Kidney epithelial cell (primary cell): ENCODE measurements around the gene MTR. TPM values are rescaled to one million over a fixed set of nuclear protein-coding genes. Genes with fewer than 3 reads are reported as not detected.

ENCODE experiments used
- DNase-seq: peaks from one replicate; pipeline ENCODE4 v3.0.0-alpha.2; 2010; ENCODE audit warnings: low read depth
- H3K27me3 ChIP-seq: 2 replicates; pipeline ENCODE4 v1.6.0; 2011; ENCODE audit warnings: low read length; ENCODE audit not compliant: control insufficient read depth, insufficient read depth
- H3K36me3 ChIP-seq: 2 replicates; pipeline ENCODE4 v1.5.1; 2011; ENCODE audit warnings: low read length; ENCODE audit not compliant: control insufficient read depth, insufficient read depth
- H3K4me3 ChIP-seq: 2 replicates; pipeline ENCODE4 v1.5.1; 2011; ENCODE audit warnings: low read depth, mild to moderate bottlenecking, control low read depth, low read length
- total RNA-seq: library from RNA; depleted of rRNA; stranded (reverse); fragments of >200 nt; gene quantifications from 2 replicates; pipeline ENCODE4 v1.2.3, GENCODE V29; 2015
- TF ChIP-seq, protein P1 (sequence below): IDR thresholded peaks from 2 replicates; pipeline ENCODE4 v1.5.1; 2011; ENCODE audit warnings: mild to moderate bottlenecking, moderate library complexity, low read length, control low read depth, inconsistent platforms; ENCODE audit not compliant: insufficient read depth, poor library complexity, severe bottlenecking

Gene MTR
- 21.8 and 23.3 TPM in 2 replicates for total RNA-seq

DNA sequence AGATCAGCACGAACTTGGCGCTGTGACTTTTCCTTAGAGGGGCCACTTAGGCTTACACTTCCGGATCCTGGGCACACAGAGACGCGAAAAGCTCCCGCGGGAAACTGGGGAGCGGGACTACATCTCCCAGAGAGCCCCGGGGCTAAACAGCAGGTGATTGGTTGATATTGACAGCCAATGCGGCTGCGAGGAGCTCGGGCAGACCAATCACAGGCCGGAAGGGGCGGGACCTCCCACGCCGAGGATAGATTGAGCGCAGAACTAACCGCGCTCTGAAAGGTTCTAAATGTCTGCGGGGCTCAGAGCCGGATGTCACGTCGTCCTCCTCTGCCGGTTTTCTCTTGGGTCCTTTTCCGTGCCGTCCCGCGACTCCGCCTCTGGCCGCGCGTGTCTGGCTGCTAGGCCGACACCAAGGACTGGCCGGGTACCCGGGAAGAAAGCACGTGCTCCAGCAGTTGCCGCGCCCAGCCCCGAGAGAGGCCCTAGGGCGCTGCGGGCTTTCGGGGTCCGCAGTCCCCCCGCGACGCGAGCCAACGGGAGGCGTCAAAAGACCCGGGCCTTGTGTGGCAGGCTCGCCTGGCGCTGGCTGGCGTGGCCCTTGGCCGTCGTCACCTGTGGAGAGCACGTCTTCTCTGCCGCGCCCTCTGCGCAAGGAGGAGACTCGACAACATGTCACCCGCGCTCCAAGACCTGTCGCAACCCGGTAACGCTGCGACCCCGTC is at the start of gene MTR:
TSS of gene MTR (plus strand) at position 258 of the 722 bp plus-strand sequence. CDS start at position 670, 412 bp downstream.
- TF ChIP-seq, protein P1, sequence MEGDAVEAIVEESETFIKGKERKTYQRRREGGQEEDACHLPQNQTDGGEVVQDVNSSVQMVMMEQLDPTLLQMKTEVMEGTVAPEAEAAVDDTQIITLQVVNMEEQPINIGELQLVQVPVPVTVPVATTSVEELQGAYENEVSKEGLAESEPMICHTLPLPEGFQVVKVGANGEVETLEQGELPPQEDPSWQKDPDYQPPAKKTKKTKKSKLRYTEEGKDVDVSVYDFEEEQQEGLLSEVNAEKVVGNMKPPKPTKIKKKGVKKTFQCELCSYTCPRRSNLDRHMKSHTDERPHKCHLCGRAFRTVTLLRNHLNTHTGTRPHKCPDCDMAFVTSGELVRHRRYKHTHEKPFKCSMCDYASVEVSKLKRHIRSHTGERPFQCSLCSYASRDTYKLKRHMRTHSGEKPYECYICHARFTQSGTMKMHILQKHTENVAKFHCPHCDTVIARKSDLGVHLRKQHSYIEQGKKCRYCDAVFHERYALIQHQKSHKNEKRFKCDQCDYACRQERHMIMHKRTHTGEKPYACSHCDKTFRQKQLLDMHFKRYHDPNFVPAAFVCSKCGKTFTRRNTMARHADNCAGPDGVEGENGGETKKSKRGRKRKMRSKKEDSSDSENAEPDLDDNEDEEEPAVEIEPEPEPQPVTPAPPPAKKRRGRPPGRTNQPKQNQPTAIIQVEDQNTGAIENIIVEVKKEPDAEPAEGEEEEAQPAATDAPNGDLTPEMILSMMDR, result no peak
- DNase-seq, result peak; percentile 92

DNA sequence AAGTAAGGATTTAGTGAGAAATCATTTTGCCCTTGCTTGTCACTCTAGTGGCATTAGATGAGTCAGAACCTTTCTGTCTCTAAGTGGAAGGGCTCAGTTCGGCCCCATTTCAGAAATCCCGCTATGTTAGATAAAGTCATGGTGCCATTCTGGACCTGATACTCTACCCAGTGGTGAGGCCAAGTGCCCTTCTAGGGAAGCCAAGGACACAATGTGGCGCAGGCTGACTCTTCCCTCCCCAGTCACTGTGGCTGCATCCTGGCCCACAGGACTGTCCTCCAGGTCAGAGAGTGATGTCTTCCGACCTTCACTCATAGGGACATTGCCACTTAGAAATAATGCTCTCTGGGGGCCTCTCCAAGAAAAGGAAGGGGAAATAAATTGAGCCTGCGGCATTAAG is 48.3 kb upstream of the MTR start:
- Histone ChIP-seq H3K36me3 (no peaks in the 10 kb centered on the region), H3K27me3 (no peaks in the 10 kb centered on the region), H3K4me3 (no peak overlapping the region)
- no peak for DNase-seq
- TF ChIP-seq, protein P1, result no peak

More for the DNA sequence above, at the start of gene MTR:
- Histone ChIP-seq H3K4me3 (peak within 1 kb of the TSS; percentile 86), H3K36me3 (no peaks in the 10 kb centered on the region), H3K27me3 (no peaks in the 10 kb centered on the region)

DNA sequence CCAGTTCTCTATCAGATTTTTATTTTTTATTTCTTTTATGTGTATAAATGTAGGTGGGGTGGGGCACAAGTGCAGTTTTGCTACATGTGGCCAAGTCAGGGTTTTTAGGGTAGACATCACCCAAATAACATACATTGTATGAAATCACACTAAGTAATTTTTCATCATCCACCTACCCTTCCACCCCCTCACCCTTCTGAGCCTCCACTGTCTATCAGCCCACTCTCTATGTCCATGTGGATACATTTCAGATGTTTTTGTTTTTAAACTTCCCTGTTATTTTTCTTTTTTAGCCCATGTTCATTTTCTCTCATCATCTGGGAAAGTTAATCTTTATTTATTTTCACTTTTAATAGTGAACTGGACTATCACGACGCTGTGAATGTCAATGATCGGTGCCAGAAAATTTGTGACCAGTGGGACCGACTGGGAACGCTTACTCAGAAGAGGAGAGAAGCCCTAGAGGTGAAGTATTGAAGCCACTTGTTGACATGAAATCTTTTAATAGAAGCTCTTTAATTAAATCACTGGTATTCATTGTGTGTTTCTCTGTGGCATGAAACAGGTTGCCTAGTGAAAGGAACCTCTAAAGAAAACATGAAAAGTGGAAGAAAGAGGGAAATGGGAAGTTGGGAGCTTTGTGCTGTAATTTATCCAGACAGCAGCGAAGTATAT is 47.6 kb upstream of the MTR start:
- Histone ChIP-seq H3K27me3 (no peaks in the 10 kb centered on the region), H3K36me3 (no peaks in the 10 kb centered on the region)

DNA sequence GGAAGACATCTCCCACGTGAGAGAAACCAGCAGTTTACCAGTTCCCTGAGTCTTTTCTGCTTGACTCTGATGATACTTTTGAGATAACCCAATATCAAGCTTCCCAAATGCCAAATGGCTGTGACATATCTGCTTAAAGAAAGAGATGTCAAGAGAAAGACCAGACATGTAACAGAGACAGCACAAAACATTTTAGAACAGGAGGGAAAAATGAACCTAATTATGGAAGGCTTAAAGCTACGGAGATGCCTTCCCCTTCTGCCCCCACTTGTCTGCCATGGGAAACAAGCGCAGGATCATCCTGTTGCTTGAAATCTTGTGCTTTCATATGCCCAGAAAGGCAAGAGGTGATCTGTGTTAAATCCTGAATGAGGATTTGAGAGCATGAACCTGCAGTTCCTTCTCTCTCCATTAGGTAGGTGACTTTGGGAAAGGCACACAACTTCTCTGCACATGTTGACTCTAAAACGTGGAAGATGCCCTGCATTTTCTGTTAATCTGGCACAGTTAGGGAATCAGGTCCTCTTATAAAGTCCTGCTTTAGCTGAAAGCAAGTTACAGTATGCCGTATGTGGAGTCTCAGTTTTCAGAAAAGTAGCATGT is 46.7 kb upstream of the MTR start:
- no peaks in the 10 kb centered on the region for H3K36me3 ChIP-seq
- H3K27me3 ChIP-seq, result no peaks in the 10 kb centered on the region
- DNase-seq, result no peak
- H3K4me3 ChIP-seq, result no peak overlapping the region
- TF ChIP-seq, protein P1, result no peak

More for the DNA sequence above, 47.6 kb upstream of the MTR start:
- no peak for DNase-seq
- TF ChIP-seq, protein P1, result no peak
- no peak overlapping the region for H3K4me3 ChIP-seq

- Histone ChIP-seq H3K36me3 (no peaks in the 10 kb centered on the region), H3K4me3 (no peak overlapping the region), H3K27me3 (no peaks in the 10 kb centered on the region)
- TF ChIP-seq, protein P1, result no peak
- no peak for DNase-seq
Observed at GRCh38 chr1:236750928-236751327, 44.2 kb upstream of the MTR start.
